Hepatocyte (in vitro differentiated cells): ENCODE data around the gene ATP8A2. TPM values are rescaled to one million over a fixed set of nuclear protein-coding genes. Genes with fewer than 3 reads are reported as not detected.
A peak's percentile ranks its signal among the peaks of the same experiment; 100 is the strongest.

ENCODE experiments used
- DNase-seq: peaks from one replicate; pipeline ENCODE4 v3.0.0-alpha.2; 2016; ENCODE audit warnings: low spot score
- H2AFZ ChIP-seq: fragments of 200-600 bp; sonication (generic); 2 replicates; pipeline ENCODE4 v1.6.0; 2016; ENCODE audit warnings: antibody characterized with exemption, mild to moderate bottlenecking
- H3K27ac ChIP-seq: fragments of 200-600 bp; sonication (generic); 2 replicates; pipeline ENCODE4 v1.5.1; 2016; ENCODE audit warnings: mild to moderate bottlenecking
- H3K27me3 ChIP-seq: fragments of 200-600 bp; sonication (generic); 2 replicates; pipeline ENCODE4 v1.6.1; 2016
- H3K36me3 ChIP-seq: fragments of 200-600 bp; sonication (generic); replicated peaks from 2 replicates; pipeline ENCODE4 v1.5.1; 2016; ENCODE audit warnings: low read depth; ENCODE audit not compliant: insufficient read depth
- H3K4me1 ChIP-seq: fragments of 200-600 bp; sonication (generic); 2 replicates; pipeline ENCODE4 v1.5.1; 2016; ENCODE audit warnings: mild to moderate bottlenecking, moderate library complexity; ENCODE audit not compliant: insufficient read depth
- H3K4me2 ChIP-seq: fragments of 200-600 bp; sonication (generic); 2 replicates; pipeline ENCODE4 v1.6.0; 2016
- H3K4me3 ChIP-seq: fragments of 200-600 bp; sonication (generic); 2 replicates; pipeline ENCODE4 v1.5.1; 2016; ENCODE audit warnings: mild to moderate bottlenecking
- H3K79me2 ChIP-seq: fragments of 200-600 bp; sonication (generic); 2 replicates; pipeline ENCODE4 v1.6.0; 2017; ENCODE audit warnings: mild to moderate bottlenecking
- H3K9me2 ChIP-seq: fragments of 200-600 bp; sonication (generic); replicated peaks from 2 replicates; pipeline ENCODE4 v1.6.0; 2017; ENCODE audit warnings: mild to moderate bottlenecking; ENCODE audit not compliant: insufficient read depth
- H3K9me3 ChIP-seq: fragments of 200-600 bp; sonication (generic); 2 replicates; pipeline ENCODE4 v1.5.1; 2016; ENCODE audit warnings: low read depth, mild to moderate bottlenecking
- H4K20me1 ChIP-seq: fragments of 200-600 bp; sonication (generic); 2 replicates; pipeline ENCODE4 v1.6.0; 2016; ENCODE audit warnings: mild to moderate bottlenecking; ENCODE audit not compliant: insufficient read depth, poor library complexity, severe bottlenecking
- EZH2 ChIP-seq: fragments of 200-600 bp; sonication (generic); IDR thresholded peaks from 2 replicates; pipeline ENCODE4 v1.6.1; 2016; ENCODE audit warnings: antibody characterized with exemption, mild to moderate bottlenecking, borderline replicate concordance
- EZH2phosphoT487 ChIP-seq: fragments of 200-600 bp; sonication (generic); IDR thresholded peaks from one replicate; pipeline ENCODE4 v1.6.1; 2018; ENCODE audit warnings: antibody characterized with exemption, mild to moderate bottlenecking, low read depth, moderate library complexity; ENCODE audit not compliant: unreplicated experiment, severe bottlenecking
- WGBS: methylation state at CpG from one replicate; pipeline ENCODE4 v1.1.6; 2016; ENCODE audit warnings: low lambda C conversion rate; ENCODE audit errors: missing lambda C conversion rate; 5-methylcytosine and 5-hydroxymethylcytosine counted together
- polyA plus RNA-seq: library from polyadenylated mRNA; unstranded; fragments of >200 nt; fragmentation: Nextera tagmentation; extraction: Ambion mirVana; gene quantifications from 2 replicates; pipeline ENCODE4 v1.2.1, GENCODE V29; 2016
- total RNA-seq: library from RNA; depleted of rRNA; stranded (reverse); fragments of >200 nt; gene quantifications from 2 replicates; pipeline ENCODE4 v1.2.3, GENCODE V29; 2014
- TF ChIP-seq, protein P1 (sequence below): fragments of 200-600 bp; sonication (generic); IDR thresholded peaks from 2 replicates; pipeline ENCODE4 v1.5.1; 2016; ENCODE audit warnings: antibody characterized with exemption, mild to moderate bottlenecking; ENCODE audit not compliant: poor library complexity

ATP8A2 gene
- total and polyA plus RNA-seq, 2 experiments from 2014 or later: 2.1 to 3.1 TPM

DNA sequence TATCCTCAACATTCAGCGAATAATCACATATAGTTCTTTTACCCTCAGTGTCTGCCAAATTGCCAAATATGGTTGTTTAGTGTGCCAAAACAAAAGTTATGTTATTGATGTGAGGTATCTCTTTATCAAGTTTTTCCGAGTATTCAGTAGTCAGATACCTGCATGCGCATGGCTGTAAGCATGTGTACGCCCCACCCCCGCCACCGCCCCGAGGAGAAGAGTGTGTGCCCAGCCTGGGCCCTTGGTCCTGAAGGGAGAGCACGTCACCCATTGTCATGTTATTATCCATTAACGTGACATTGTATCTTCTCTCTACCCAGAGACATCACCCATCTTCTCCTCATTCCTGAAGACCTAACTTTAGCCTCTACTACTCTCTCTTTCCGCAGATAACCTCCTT lies 533.1 kb downstream of the ATP8A2 start:
- Histone ChIP-seq H3K4me1 (no peaks in the 10 kb centered on the region), H3K9me2 (no peaks in the 10 kb centered on the region), H3K4me3 (no peak overlapping the region), H2AFZ (no peak overlapping the region), H3K27ac (no peak overlapping the region), H3K4me2 (no peak overlapping the region), H3K9me3 (no peaks in the 10 kb centered on the region), H3K79me2 (no peaks in the 10 kb centered on the region), H3K36me3 (no peaks in the 10 kb centered on the region), H4K20me1 (no peaks in the 10 kb centered on the region), H3K27me3 (no peaks in the 10 kb centered on the region)
- TF ChIP-seq EZH2 (no peak), EZH2phosphoT487 (no peak)
- TF ChIP-seq, protein P1, sequence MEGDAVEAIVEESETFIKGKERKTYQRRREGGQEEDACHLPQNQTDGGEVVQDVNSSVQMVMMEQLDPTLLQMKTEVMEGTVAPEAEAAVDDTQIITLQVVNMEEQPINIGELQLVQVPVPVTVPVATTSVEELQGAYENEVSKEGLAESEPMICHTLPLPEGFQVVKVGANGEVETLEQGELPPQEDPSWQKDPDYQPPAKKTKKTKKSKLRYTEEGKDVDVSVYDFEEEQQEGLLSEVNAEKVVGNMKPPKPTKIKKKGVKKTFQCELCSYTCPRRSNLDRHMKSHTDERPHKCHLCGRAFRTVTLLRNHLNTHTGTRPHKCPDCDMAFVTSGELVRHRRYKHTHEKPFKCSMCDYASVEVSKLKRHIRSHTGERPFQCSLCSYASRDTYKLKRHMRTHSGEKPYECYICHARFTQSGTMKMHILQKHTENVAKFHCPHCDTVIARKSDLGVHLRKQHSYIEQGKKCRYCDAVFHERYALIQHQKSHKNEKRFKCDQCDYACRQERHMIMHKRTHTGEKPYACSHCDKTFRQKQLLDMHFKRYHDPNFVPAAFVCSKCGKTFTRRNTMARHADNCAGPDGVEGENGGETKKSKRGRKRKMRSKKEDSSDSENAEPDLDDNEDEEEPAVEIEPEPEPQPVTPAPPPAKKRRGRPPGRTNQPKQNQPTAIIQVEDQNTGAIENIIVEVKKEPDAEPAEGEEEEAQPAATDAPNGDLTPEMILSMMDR: no peak
- no peak for DNase-seq
- WGBS: 92% methylated on average over 10 of the region's 10 CpGs

GRCh38 chr13:25905611-25906010 lies 533.8 kb downstream of the ATP8A2 start:
- DNase-seq: peak; percentile 15
- 72% methylated on average over 5 of the region's 5 CpGs for WGBS
- no peaks in the 10 kb centered on the region for H4K20me1 ChIP-seq
- H3K4me2 ChIP-seq: no peak overlapping the region
- no peaks in the 10 kb centered on the region for H3K9me3 ChIP-seq
- H3K9me2 ChIP-seq: no peaks in the 10 kb centered on the region
- H2AFZ ChIP-seq: no peak overlapping the region
- no peak overlapping the region for H3K4me3 ChIP-seq
- no peaks in the 10 kb centered on the region for H3K27me3 ChIP-seq
- peak overlapping the region; percentile 26 for H3K27ac ChIP-seq
- no peaks in the 10 kb centered on the region for H3K79me2 ChIP-seq
- H3K36me3 ChIP-seq: no peaks in the 10 kb centered on the region
- no peak for TF ChIP-seq EZH2phosphoT487
- TF ChIP-seq, protein P1: no peak
- TF ChIP-seq EZH2: no peak
- no peaks in the 10 kb centered on the region for H3K4me1 ChIP-seq

DNA sequence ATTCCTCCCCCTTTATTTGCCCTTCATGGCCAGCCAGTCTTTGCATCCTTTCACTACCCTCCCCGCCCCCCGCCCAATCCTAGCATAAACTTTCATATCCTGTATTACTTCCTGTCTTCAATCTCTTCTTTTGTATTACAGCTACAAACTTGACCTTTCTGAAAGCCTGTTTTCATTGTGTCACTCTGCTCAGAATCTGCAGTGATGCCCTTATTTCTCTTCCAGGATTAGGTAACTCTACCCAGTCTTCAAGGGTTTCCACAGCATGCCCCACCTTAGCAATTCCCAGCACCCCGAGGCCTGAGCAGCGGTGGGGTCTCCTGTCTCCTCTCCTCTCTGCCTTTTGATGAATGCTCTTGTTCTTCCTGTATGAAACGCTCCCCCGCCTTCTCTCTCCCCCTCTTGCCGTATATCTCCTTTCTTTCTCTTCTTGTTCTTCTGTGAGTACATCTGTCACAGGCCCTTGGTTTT lies 534.5 kb downstream of the ATP8A2 start:
- Histone ChIP-seq H3K4me2 (no peak overlapping the region), H3K27ac (peak overlapping the region; percentile 26), H3K4me3 (no peak overlapping the region), H3K27me3 (peaks cover under 1% of the 10 kb centered on the region), H3K9me2 (no peaks in the 10 kb centered on the region), H3K36me3 (no peaks in the 10 kb centered on the region), H3K4me1 (no peaks in the 10 kb centered on the region), H2AFZ (no peak overlapping the region), H3K9me3 (no peaks in the 10 kb centered on the region), H3K79me2 (no peaks in the 10 kb centered on the region), H4K20me1 (no peaks in the 10 kb centered on the region)
- 83% methylated on average over 6 of the region's 7 CpGs for WGBS
- TF ChIP-seq EZH2 (no peak), EZH2phosphoT487 (no peak)
- TF ChIP-seq, protein P1: no peak
- DNase-seq: no peak

DNA sequence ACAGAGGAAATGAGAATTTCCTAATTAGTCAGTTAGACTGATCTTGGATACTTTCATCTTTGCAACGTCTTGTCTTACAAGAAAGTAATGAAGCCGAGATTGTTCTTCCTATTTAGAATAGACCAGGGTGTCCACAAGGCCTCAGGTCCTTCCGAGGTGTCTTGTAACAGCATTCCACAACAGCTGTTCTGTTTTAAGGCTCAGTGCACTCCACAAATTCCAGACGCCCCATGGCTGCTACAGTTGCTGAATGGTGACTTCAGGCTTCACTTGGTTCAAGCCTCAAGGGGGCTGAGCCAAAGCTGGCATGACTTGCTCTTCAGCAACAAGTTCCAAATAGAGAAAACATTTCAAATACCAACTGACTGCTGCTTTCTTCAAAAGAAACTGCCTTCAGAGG lies 536.6 kb downstream of the ATP8A2 start:
- no peak overlapping the region for H3K4me3 ChIP-seq
- no peak for DNase-seq
- H3K36me3 ChIP-seq: no peaks in the 10 kb centered on the region
- no peak overlapping the region for H2AFZ ChIP-seq
- H3K4me1 ChIP-seq: no peaks in the 10 kb centered on the region
- no peak overlapping the region for H3K27ac ChIP-seq
- TF ChIP-seq EZH2phosphoT487 (no peak), EZH2 (no peak)
- TF ChIP-seq, protein P1: no peak
- no peaks in the 10 kb centered on the region for H3K79me2 ChIP-seq
- no peaks in the 10 kb centered on the region for H3K9me2 ChIP-seq
- WGBS: 83% methylated on average over 4 of the region's 4 CpGs
- no peaks in the 10 kb centered on the region for H3K9me3 ChIP-seq
- no peaks in the 10 kb centered on the region for H4K20me1 ChIP-seq
- peaks cover 5% of the 10 kb centered on the region for H3K27me3 ChIP-seq
- no peak overlapping the region for H3K4me2 ChIP-seq
